CD4-positive, alpha-beta T cell treated with Interleukin-6 at 100 ng/mL for 8 hours (primary cell): ENCODE results near the gene LITAFD.

ENCODE experiments used
- DNase-seq: peaks from one replicate; pipeline ENCODE4 v3.0.0-alpha.2; 2020; ENCODE audit warnings: mixed read lengths, low spot score

LITAFD gene

GRCh38 chr16:8920645-8921346 lies 38.6 kb downstream of the LITAFD start:
- no peak for DNase-seq

- DNase-seq, result no peak
Observed at GRCh38 chr16:8921347-8921984, 39.3 kb downstream of the LITAFD start.

GRCh38 chr16:8923199-8923598 lies 41.0 kb downstream of the LITAFD start:
- DNase-seq, result no peak

GRCh38 chr16:8924214-8924613 lies 42.1 kb downstream of the LITAFD start:
- DNase-seq, result no peak

GRCh38 chr16:8925455-8925854 lies 43.3 kb downstream of the LITAFD start:
- DNase-seq, result no peak

GRCh38 chr16:8926827-8927226 lies 44.7 kb downstream of the LITAFD start:
- DNase-seq, result no peak

GRCh38 chr16:8928467-8928957 lies 46.4 kb downstream of the LITAFD start:
- DNase-seq, result no peak

- no peak for DNase-seq
Observed at GRCh38 chr16:8929086-8929748, 47.1 kb downstream of the LITAFD start.

DNA sequence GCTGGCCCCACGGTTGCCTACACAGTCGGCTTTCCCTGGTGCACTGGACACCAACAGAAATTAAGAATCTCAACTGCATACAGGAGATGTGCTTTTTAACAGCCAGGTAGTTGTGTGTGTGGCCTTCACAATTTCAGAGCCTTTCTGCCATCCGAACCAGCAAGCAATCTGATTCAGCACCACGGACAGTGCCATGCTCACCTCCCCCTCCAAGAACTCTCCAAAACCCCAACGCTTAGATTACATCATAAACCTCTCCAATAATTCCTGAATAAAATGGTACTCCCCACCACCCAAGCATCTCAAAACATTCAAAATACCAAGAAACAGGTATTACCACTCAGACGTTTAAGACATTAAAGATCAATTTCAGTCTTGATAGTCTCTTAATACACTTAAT lies 49.7 kb downstream of the LITAFD start:
- DNase-seq, result peak; percentile 37

- no peak for DNase-seq
Observed at GRCh38 chr16:8934601-8935000, 52.5 kb downstream of the LITAFD start.
